ENCODE measurements around the gene AGPS. TPM values are rescaled to one million over a fixed set of nuclear protein-coding genes. Genes with fewer than 3 reads are reported as not detected.

AGPS gene
- total RNA-seq, 3 donors from 2014 or later (not counting 1 experiment from before 2014, with no cell fraction given) = 27.4 to 36.0 (median 35.6) TPM

GRCh38 chr2:177589186-177589585, 196.6 kb downstream of the AGPS start:
- intact Hi-C loops (cut with micrococcal nuclease) = no loop called here
- peaks cover 9 to 15% of the 10 kb centered on the region in 2 donors for H3K27me3 Mint-ChIP-seq (ENCODE audit: low read depth in 2 of 2)

DNA sequence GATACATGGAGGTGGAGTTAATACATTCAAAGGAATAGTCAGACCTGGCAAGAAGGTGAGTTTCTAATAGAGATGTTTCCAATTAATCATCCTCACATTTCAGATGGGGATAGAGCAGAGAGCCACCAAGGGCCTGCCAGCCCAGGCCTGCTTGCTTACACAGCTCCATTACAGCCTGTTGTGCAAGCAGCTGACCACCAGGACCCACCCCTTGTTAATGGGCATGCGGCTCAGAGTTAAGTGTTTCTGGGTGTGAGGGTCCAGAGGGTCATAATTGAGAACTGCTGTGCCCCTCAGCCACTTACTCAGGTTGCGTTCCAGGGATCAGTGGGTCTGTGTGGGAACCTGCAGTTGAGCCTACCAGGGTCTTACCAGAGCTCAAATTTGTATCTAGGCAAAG, 199.8 kb downstream of the AGPS start:
- H3K4me3 Mint-ChIP-seq = no peak overlapping the region
- 85% methylated on average over 2 of the region's 2 CpGs for WGBS (ENCODE audit: insufficient coverage)
- intact Hi-C loops (cut with micrococcal nuclease) = no loop called here

More at GRCh38 chr2:177589186-177589585, 196.6 kb downstream of the AGPS start:
- no peak for DNase-seq
- Histone ChIP-seq H3K36me3 (ENCODE audit: control insufficient read depth, insufficient read depth, low read length) (no peaks in the 10 kb centered on the region), H3K27me3 (ENCODE audit: control insufficient read depth, insufficient read depth, low read length) (no peaks in the 10 kb centered on the region), H3K4me3 (ENCODE audit: low read length) (no peak overlapping the region), H3K27ac (ENCODE audit: low read length) (no peak overlapping the region), H3K9me3 (ENCODE audit: control insufficient read depth, insufficient read depth, low read length) (no peaks in the 10 kb centered on the region), H3K4me1 (ENCODE audit: control insufficient read depth, insufficient read depth, low read length) (no peaks in the 10 kb centered on the region)
- TF ChIP-seq, protein P1, sequence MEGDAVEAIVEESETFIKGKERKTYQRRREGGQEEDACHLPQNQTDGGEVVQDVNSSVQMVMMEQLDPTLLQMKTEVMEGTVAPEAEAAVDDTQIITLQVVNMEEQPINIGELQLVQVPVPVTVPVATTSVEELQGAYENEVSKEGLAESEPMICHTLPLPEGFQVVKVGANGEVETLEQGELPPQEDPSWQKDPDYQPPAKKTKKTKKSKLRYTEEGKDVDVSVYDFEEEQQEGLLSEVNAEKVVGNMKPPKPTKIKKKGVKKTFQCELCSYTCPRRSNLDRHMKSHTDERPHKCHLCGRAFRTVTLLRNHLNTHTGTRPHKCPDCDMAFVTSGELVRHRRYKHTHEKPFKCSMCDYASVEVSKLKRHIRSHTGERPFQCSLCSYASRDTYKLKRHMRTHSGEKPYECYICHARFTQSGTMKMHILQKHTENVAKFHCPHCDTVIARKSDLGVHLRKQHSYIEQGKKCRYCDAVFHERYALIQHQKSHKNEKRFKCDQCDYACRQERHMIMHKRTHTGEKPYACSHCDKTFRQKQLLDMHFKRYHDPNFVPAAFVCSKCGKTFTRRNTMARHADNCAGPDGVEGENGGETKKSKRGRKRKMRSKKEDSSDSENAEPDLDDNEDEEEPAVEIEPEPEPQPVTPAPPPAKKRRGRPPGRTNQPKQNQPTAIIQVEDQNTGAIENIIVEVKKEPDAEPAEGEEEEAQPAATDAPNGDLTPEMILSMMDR (IDR thresholded peaks at IDR 0.05) = no peak
- 79% methylated on average over 1 of the region's 1 CpG for WGBS (ENCODE audit: insufficient coverage)
- no peak for ATAC-seq
- no peak overlapping the region for H3K4me3 Mint-ChIP-seq
- H3K4me1 Mint-ChIP-seq = no peaks in the 10 kb centered on the region
- no peaks in the 10 kb centered on the region for H3K9me3 Mint-ChIP-seq
- H3K36me3 Mint-ChIP-seq = no peaks in the 10 kb centered on the region
- no peak overlapping the region for H3K27ac Mint-ChIP-seq

DNA sequence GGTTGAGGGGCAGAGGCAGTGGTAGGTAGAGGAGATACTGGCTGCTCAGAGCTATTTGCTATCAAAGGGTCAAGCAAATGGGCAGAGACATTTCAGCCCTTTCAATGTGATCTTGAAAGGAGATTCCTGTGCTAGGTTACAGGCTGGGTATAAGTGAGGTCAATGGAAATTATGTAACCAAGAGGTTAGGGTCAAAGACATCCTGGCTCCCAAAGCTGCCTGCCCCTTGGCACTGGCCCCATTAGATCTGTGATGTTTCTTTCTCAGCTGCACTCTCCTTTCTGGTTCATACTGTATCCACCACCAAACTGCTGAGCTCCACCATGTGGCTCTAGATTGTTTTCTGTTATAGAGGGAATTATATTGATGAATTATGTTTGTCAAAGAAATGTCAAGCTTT, 200.4 kb downstream of the AGPS start:
- TF ChIP-seq, protein P1 (IDR thresholded peaks at IDR 0.05) = no peak
- Histone ChIP-seq H3K4me3 (ENCODE audit: low read length) (no peak overlapping the region), H3K4me1 (ENCODE audit: control insufficient read depth, insufficient read depth, low read length) (no peaks in the 10 kb centered on the region), H3K27ac (ENCODE audit: low read length) (no peak overlapping the region), H3K9me3 (ENCODE audit: control insufficient read depth, insufficient read depth, low read length) (no peaks in the 10 kb centered on the region), H3K36me3 (ENCODE audit: control insufficient read depth, insufficient read depth, low read length) (no peaks in the 10 kb centered on the region), H3K27me3 (ENCODE audit: control insufficient read depth, insufficient read depth, low read length) (no peaks in the 10 kb centered on the region)
- intact Hi-C loops (cut with micrococcal nuclease) = no loop called here
- Mint-ChIP-seq H3K4me3 (no peak overlapping the region), H3K9me3 (no peaks in the 10 kb centered on the region), H3K36me3 (no peaks in the 10 kb centered on the region), H3K4me1 (no peaks in the 10 kb centered on the region), H3K27me3 (ENCODE audit: low read depth in 2 of 2) (peaks cover 19 to 23% of the 10 kb centered on the region in 2 donors), H3K27ac (no peak overlapping the region)
- no peak for ATAC-seq
- DNase-seq = no peak

More for the DNA sequence above, 199.8 kb downstream of the AGPS start:
- Histone ChIP-seq H3K27me3 (ENCODE audit: control insufficient read depth, insufficient read depth, low read length) (no peaks in the 10 kb centered on the region), H3K27ac (ENCODE audit: low read length) (no peak overlapping the region), H3K4me1 (ENCODE audit: control insufficient read depth, insufficient read depth, low read length) (no peaks in the 10 kb centered on the region), H3K9me3 (ENCODE audit: control insufficient read depth, insufficient read depth, low read length) (no peaks in the 10 kb centered on the region), H3K4me3 (ENCODE audit: low read length) (no peak overlapping the region), H3K36me3 (ENCODE audit: control insufficient read depth, insufficient read depth, low read length) (no peaks in the 10 kb centered on the region)
- Mint-ChIP-seq H3K4me1 (no peaks in the 10 kb centered on the region), H3K27ac (no peak overlapping the region), H3K27me3 (ENCODE audit: low read depth in 2 of 2) (peaks cover 15 to 17% of the 10 kb centered on the region in 2 donors), H3K36me3 (no peaks in the 10 kb centered on the region), H3K9me3 (no peaks in the 10 kb centered on the region)
- DNase-seq = no peak
- ATAC-seq = no peak
- TF ChIP-seq, protein P1 (IDR thresholded peaks at IDR 0.05) = no peak

DNA sequence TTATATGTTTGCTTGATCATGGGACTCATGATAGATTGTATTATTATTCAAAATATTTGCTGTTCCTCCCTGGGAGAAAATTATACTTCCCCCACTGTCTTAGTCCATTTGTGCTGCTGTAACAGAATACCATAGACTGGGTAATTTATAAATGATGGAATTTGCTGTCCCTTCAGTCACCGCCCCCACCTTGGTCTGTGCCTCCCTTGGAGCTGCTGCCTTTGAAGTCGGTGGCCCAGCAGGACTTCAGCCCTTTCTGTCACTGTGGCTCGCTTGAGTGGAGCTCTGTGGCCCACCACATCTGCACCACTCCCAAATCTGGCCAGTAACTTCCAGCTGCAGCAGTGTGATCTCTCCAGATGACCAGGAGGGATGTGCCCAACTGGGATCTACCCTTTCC, 200.8 kb downstream of the AGPS start:
- H3K27me3 ChIP-seq (ENCODE audit: control insufficient read depth, insufficient read depth, low read length) = no peaks in the 10 kb centered on the region
- H3K36me3 Mint-ChIP-seq = no peaks in the 10 kb centered on the region
- 85% methylated on average over 3 of the region's 3 CpGs for WGBS (ENCODE audit: insufficient coverage)
- TF ChIP-seq, protein P1 (IDR thresholded peaks at IDR 0.05) = no peak
- DNase-seq (no peak), ATAC-seq (no peak)
- no peak overlapping the region for H3K4me3 Mint-ChIP-seq
- no peak overlapping the region for H3K4me3 ChIP-seq (ENCODE audit: low read length)
- H3K4me1 Mint-ChIP-seq = no peaks in the 10 kb centered on the region
- H3K27me3 Mint-ChIP-seq (ENCODE audit: low read depth in 2 of 2) = peaks cover 19 to 27% of the 10 kb centered on the region in 2 donors
- H3K9me3 Mint-ChIP-seq = no peaks in the 10 kb centered on the region
- no peak overlapping the region for H3K27ac ChIP-seq (ENCODE audit: low read length)
- H3K36me3 ChIP-seq (ENCODE audit: control insufficient read depth, insufficient read depth, low read length) = no peaks in the 10 kb centered on the region
- no peaks in the 10 kb centered on the region for H3K4me1 ChIP-seq (ENCODE audit: control insufficient read depth, insufficient read depth, low read length)
- H3K9me3 ChIP-seq (ENCODE audit: control insufficient read depth, insufficient read depth, low read length) = no peaks in the 10 kb centered on the region
- intact Hi-C loops (cut with micrococcal nuclease) = no loop called here
- no peak overlapping the region for H3K27ac Mint-ChIP-seq

Data from natural killer cell (primary cell).